DMS53 (cell line): ENCODE measurements around the gene ZNF107.

Source experiments
- DNase-seq: peaks from one replicate; lab custom pipeline; 2025; lab: John Stamatoyannopoulos, UW

The ZNF107 gene

GRCh38 chr7:64665980-64666662, at the start of gene ZNF107:
Gene ZNF107 (plus strand): TSS chr7:64666133. CDS start chr7:64666283, 150 bp downstream.
- DNase-seq = peak; percentile 99

GRCh38 chr7:64618785-64619456, 47.0 kb upstream of the ZNF107 start:
- DNase-seq = peak; percentile 91

GRCh38 chr7:64619705-64620104, 46.2 kb upstream of the ZNF107 start:
- peak; percentile 44 for DNase-seq

- no peak for DNase-seq
Observed at GRCh38 chr7:64621656-64622055, 44.3 kb upstream of the ZNF107 start.

GRCh38 chr7:64625114-64626082, 40.5 kb upstream of the ZNF107 start:
- peak; percentile 68 for DNase-seq

- DNase-seq = no peak
Observed at GRCh38 chr7:64626083-64626469, 39.9 kb upstream of the ZNF107 start.

- peak; percentile 36 for DNase-seq
Observed at GRCh38 chr7:64626557-64626956, 39.4 kb upstream of the ZNF107 start.

- no peak for DNase-seq
Observed at GRCh38 chr7:64628192-64628591, 37.7 kb upstream of the ZNF107 start.

- no peak for DNase-seq
Observed at GRCh38 chr7:64628721-64629120, 37.2 kb upstream of the ZNF107 start.

- DNase-seq = peak; percentile 80
Observed at GRCh38 chr7:64630496-64630895, 35.4 kb upstream of the ZNF107 start.

GRCh38 chr7:64632029-64632428, 33.9 kb upstream of the ZNF107 start:
- DNase-seq = no peak

- no peak for DNase-seq
Observed at GRCh38 chr7:64633401-64633800, 32.5 kb upstream of the ZNF107 start.

- DNase-seq = no peak
Observed at GRCh38 chr7:64634406-64635062, 31.4 kb upstream of the ZNF107 start.

GRCh38 chr7:64636386-64636785, 29.5 kb upstream of the ZNF107 start:
- peak; percentile 59 for DNase-seq

- DNase-seq = no peak
Observed at GRCh38 chr7:64637521-64638445, 28.1 kb upstream of the ZNF107 start.

- DNase-seq = no peak
Observed at GRCh38 chr7:64638822-64639221, 27.1 kb upstream of the ZNF107 start.

- DNase-seq = peak; percentile 58
Observed at GRCh38 chr7:64639267-64640001, 26.5 kb upstream of the ZNF107 start.

- DNase-seq = no peak
Observed at GRCh38 chr7:64640504-64640903, 25.4 kb upstream of the ZNF107 start.

GRCh38 chr7:64642046-64642445, 23.9 kb upstream of the ZNF107 start:
- DNase-seq = no peak

- DNase-seq = no peak
Observed at GRCh38 chr7:64642875-64643274, 23.1 kb upstream of the ZNF107 start.
